Measurements from ENCODE around the gene ZBTB45. TPM values are rescaled to one million over a fixed set of nuclear protein-coding genes. Genes with fewer than 3 reads are reported as not detected.
A peak's percentile ranks its signal among the peaks of the same experiment; 100 is the strongest.
"Not testable (repeated sequence)": the region's sequence is repeated elsewhere in the genome, so short reads cannot be mapped to it uniquely, and the experiment has no call there.

Gene ZBTB45
- total RNA-seq, 1 experiment from 2014 or later, result 12.0 TPM

- peak; percentile 84 for TF ChIP-seq SIN3A (IDR thresholded peaks at IDR 0.05; ENCODE audit: low read depth)
Measured at GRCh38 chr19:58543826-58544590, 24.4 kb upstream of the ZBTB45 start, which contains the start of gene TRIM28 (continued).

- H3K9ac ChIP-seq (ENCODE audit: low read length), result peak overlapping the region; percentile 93; the same call in 1 of the 2 replicates
- CTCF ChIA-PET, result interaction anchor here (1.7 to 1.8 kb wide), 2 partner anchors 23 to 29 kb away, joined by 9 to 11 read pairs; partner anchors contain the start of gene ZBTB45
- ATAC-seq, result not testable (repeated sequence)
Measured at GRCh38 chr19:58542641-58543372, 23.2 kb upstream of the ZBTB45 start.

GRCh38 chr19:58539169-58539559 lies 19.6 kb upstream of the ZBTB45 start:
- RAD21 ChIA-PET (ENCODE audit: low non-redundant PET in 1 of 2, low total read pairs in 2 of 2, uncharacterized antibody in 2 of 2, unreplicated experiment in 2 of 2); H3K36me3 ChIP-seq (ENCODE audit: control insufficient read depth in 1 of 2, insufficient read depth in 2 of 2, low read length in 2 of 2); H3K9ac ChIP-seq (ENCODE audit: low read length); H3K4me2 ChIP-seq (ENCODE audit: low read length); ATAC-seq; H3K79me2 ChIP-seq (ENCODE audit: insufficient read depth, low read length); CTCF ChIA-PET; BruUV-seq (replicated peaks); H3K4me3 ChIP-seq (replicated peaks in 1 of 2; ENCODE audit: low read depth in 1 of 2, low read length in 2 of 2); H2AFZ ChIP-seq (ENCODE audit: low read depth, low read length, poor library complexity, severe bottlenecking); H3K9me3 ChIP-seq (ENCODE audit: control insufficient read depth in 1 of 2, insufficient read depth in 1 of 2, low read depth in 1 of 2, low read length in 2 of 2); H3K27ac ChIP-seq (ENCODE audit: low read depth, low read length); DNase-seq (ENCODE audit: low read depth, low spot score); H4K20me1 ChIP-seq (ENCODE audit: insufficient read depth); intact Hi-C loops (cut with micrococcal nuclease); H3K9me2 ChIP-seq (ENCODE audit: insufficient read depth); POLR2A ChIA-PET: not testable (repeated sequence)
- Histone ChIP-seq H3K4me1 (ENCODE audit: control insufficient read depth in 1 of 2, insufficient read depth in 2 of 2, low read length in 2 of 2) (peaks cover 3 to 10% of the 10 kb centered on the region in 2 experiments), H3K27me3 (ENCODE audit: insufficient read depth, low read length) (peaks cover 14% of the 10 kb centered on the region; the same call in 1 of the 2 replicates)

More at GRCh38 chr19:58542641-58543372, 23.2 kb upstream of the ZBTB45 start:
- H3K27ac ChIP-seq (ENCODE audit: low read depth, low read length), result peak overlapping the region; percentile 77
- peaks cover 29% of the 10 kb centered on the region; the same call in 1 of the 2 replicates for H4K20me1 ChIP-seq (ENCODE audit: insufficient read depth)
- H3K27me3 ChIP-seq (ENCODE audit: insufficient read depth, low read length), result peaks cover 14% of the 10 kb centered on the region; the same call in 1 of the 2 replicates
- DNase-seq (ENCODE audit: low read depth, low spot score); H2AFZ ChIP-seq (ENCODE audit: low read depth, low read length, poor library complexity, severe bottlenecking); BruUV-seq (replicated peaks); intact Hi-C loops (cut with micrococcal nuclease); RAD21 ChIA-PET (ENCODE audit: low non-redundant PET in 1 of 2, low total read pairs in 2 of 2, uncharacterized antibody in 2 of 2, unreplicated experiment in 2 of 2); H3K9me2 ChIP-seq (ENCODE audit: insufficient read depth); H3K9me3 ChIP-seq (ENCODE audit: control insufficient read depth in 1 of 2, insufficient read depth in 1 of 2, low read depth in 1 of 2, low read length in 2 of 2): not testable (repeated sequence)
- H3K79me2 ChIP-seq (ENCODE audit: insufficient read depth, low read length), result peaks cover 32% of the 10 kb centered on the region
- H3K4me2 ChIP-seq (ENCODE audit: low read length), result peak overlapping the region; percentile 85
- H3K36me3 ChIP-seq (ENCODE audit: control insufficient read depth in 1 of 2, insufficient read depth in 2 of 2, low read length in 2 of 2), result peaks cover 20 to 26% of the 10 kb centered on the region in 2 experiments; a peak in 2 of 4 replicates
- POLR2A ChIA-PET, result interaction anchor here (1.6 to 2.4 kb wide), 4 partner anchors 9 to 22 kb away, joined by 4 to 31 read pairs (median 18); partner anchors contain the start of genes CHMP2A and ZBTB45
- H3K4me3 ChIP-seq (replicated peaks in 1 of 2; ENCODE audit: low read depth in 1 of 2, low read length in 2 of 2), result peak overlapping the region in 1 of 2 experiments; percentile 52; a peak in 1 of 4 replicates
- H3K4me1 ChIP-seq (ENCODE audit: control insufficient read depth in 1 of 2, insufficient read depth in 2 of 2, low read length in 2 of 2), result peaks cover 14 to 27% of the 10 kb centered on the region in 2 experiments
